IMR-90 (cell line): Measurements from ENCODE around the gene SIAH1. TPM values are rescaled to one million over a fixed set of nuclear protein-coding genes. Genes with fewer than 3 reads are reported as not detected.

Experiments used
- ATAC-seq: fragments of 200-7000 bp; cut with Tn5 transposase; 2 replicates; pipeline ENCODE4 v1.9.1; 2020; ENCODE audit warnings: low read depth, mild to moderate bottlenecking, moderate library complexity
- BruUV-seq: library from RNA; stranded (reverse); fragments of 400-500 nt; replicated peaks from 2 replicates; lab custom pipeline; 2021; lab: Mats Ljungman, UMichigan
- CTCF ChIA-PET: fragments of 300-600 bp; formaldehyde crosslinking; extraction: SDS; loops from one replicate; lab custom pipeline; 2021; ENCODE audit warnings: antibody characterized with exemption; lab: Yijun Ruan, JAX
- POLR2A ChIA-PET: fragments of 300-600 bp; sonication (Branson Sonifier 250); formaldehyde crosslinking; loops from one replicate; lab custom pipeline; 2022; ENCODE audit warnings: antibody characterized with exemption; ENCODE audit not compliant: unreplicated experiment; lab: Charles Lee
- DNase-seq: peaks from one replicate; pipeline ENCODE4 v3.0.0; 2013
- H2AFZ ChIP-seq: replicated peaks from 2 replicates; pipeline ENCODE3; 2013; ENCODE audit warnings: low read length, mild to moderate bottlenecking; ENCODE audit not compliant: poor library complexity
- H2AK5ac ChIP-seq: 2 replicates; pipeline ENCODE4 v1.6.1; 2013; ENCODE audit warnings: low read depth, low read length, inconsistent platforms
- H2AK9ac ChIP-seq: replicated peaks from 2 replicates; pipeline ENCODE3; 2013; ENCODE audit warnings: mild to moderate bottlenecking, low read depth, low read length, moderate library complexity; ENCODE audit not compliant: poor library complexity
- H2BK120ac ChIP-seq: 2 replicates; pipeline ENCODE4 v1.6.1; 2013; ENCODE audit warnings: low read depth, low read length, inconsistent platforms
- H2BK15ac ChIP-seq: 3 replicates; pipeline ENCODE4 v1.6.1; 2013; ENCODE audit warnings: low read depth, low read length, inconsistent platforms
- H2BK20ac ChIP-seq: 2 replicates; pipeline ENCODE4 v1.6.1; 2013; ENCODE audit warnings: low read depth, mild to moderate bottlenecking, inconsistent platforms, low read length, moderate library complexity
- H2BK5ac ChIP-seq: 2 replicates; pipeline ENCODE4 v1.6.1; 2013; ENCODE audit warnings: mild to moderate bottlenecking, low read depth, low read length, inconsistent platforms; ENCODE audit not compliant: poor library complexity, severe bottlenecking
- H3K14ac ChIP-seq: replicated peaks from 2 replicates; pipeline ENCODE4 v1.6.1; 2013; ENCODE audit warnings: low read depth, low read length, inconsistent platforms
- H3K18ac ChIP-seq: 2 replicates; pipeline ENCODE4 v1.6.1; 2013; ENCODE audit warnings: low read depth, low read length, control low read depth
- H3K23ac ChIP-seq: 2 replicates; pipeline ENCODE4 v1.6.1; 2013; ENCODE audit warnings: low read depth, low read length, inconsistent platforms
- H3K27ac ChIP-seq: 2 replicates; pipeline ENCODE4 v1.5.1; 2013; ENCODE audit warnings: mild to moderate bottlenecking, control low read depth, low read length; ENCODE audit not compliant: insufficient read depth
- H3K27me3 ChIP-seq: 2 replicates; pipeline ENCODE4 v1.6.1; 2013; ENCODE audit warnings: low read length; ENCODE audit not compliant: control insufficient read depth, insufficient read depth
- H3K36me3 ChIP-seq: 2 replicates; pipeline ENCODE4 v1.6.1; 2013; ENCODE audit warnings: low read length, mixed read lengths; ENCODE audit not compliant: control insufficient read depth, insufficient read depth
- H3K4ac ChIP-seq: 2 replicates; pipeline ENCODE4 v1.6.1; 2013; ENCODE audit warnings: low read depth, low read length, inconsistent platforms
- H3K4me1 ChIP-seq: 2 replicates; pipeline ENCODE4 v1.6.1; 2013; ENCODE audit warnings: low read length, mixed read lengths; ENCODE audit not compliant: control insufficient read depth, insufficient read depth
- H3K4me2 ChIP-seq: 2 replicates; pipeline ENCODE4 v1.6.1; 2013; ENCODE audit warnings: low read depth, mild to moderate bottlenecking, control low read depth, low read length, moderate library complexity
- H3K4me3 ChIP-seq: 2 replicates; pipeline ENCODE4 v1.5.1; 2013; ENCODE audit warnings: low read depth, mild to moderate bottlenecking, control low read depth, low read length, moderate library complexity; ENCODE audit not compliant: insufficient read depth
- H3K56ac ChIP-seq: 2 replicates; pipeline ENCODE4 v1.6.1; 2013; ENCODE audit warnings: low read length, inconsistent platforms; ENCODE audit not compliant: insufficient read depth; ENCODE audit errors: extremely low read depth
- H3K79me1 ChIP-seq, 2 experiments: 2 replicates each; pipeline ENCODE4 v1.6.1; 2013; ENCODE audit warnings: low read length in 2 of 2, inconsistent platforms in 1 of 2, low read depth in 1 of 2
- H3K9ac ChIP-seq: 2 replicates; pipeline ENCODE4 v1.6.1; 2013; ENCODE audit warnings: low read depth, low read length, control low read depth
- H3K9me1 ChIP-seq: 2 replicates; pipeline ENCODE4 v1.6.1; 2013; ENCODE audit warnings: low read length, inconsistent platforms; ENCODE audit not compliant: insufficient read depth
- H3K9me3 ChIP-seq: 2 replicates; pipeline ENCODE4 v1.6.1; 2013; ENCODE audit warnings: low read length; ENCODE audit not compliant: control insufficient read depth, insufficient read depth
- H4K20me1 ChIP-seq: 2 replicates; pipeline ENCODE4 v1.6.1; 2013; ENCODE audit warnings: low read length, inconsistent platforms; ENCODE audit not compliant: insufficient read depth
- H4K5ac ChIP-seq: 2 replicates; pipeline ENCODE4 v1.6.1; 2013; ENCODE audit warnings: mild to moderate bottlenecking, low read depth, low read length, control low read depth
- H4K8ac ChIP-seq, 2 experiments: 2 replicates each; pipeline ENCODE4 v1.6.1; 2013; ENCODE audit warnings: low read depth in 2 of 2, low read length in 2 of 2, control low read depth in 1 of 2, inconsistent platforms in 1 of 2
- H4K91ac ChIP-seq: 2 replicates; pipeline ENCODE4 v1.6.1; 2013; ENCODE audit warnings: low read depth, low read length, inconsistent platforms; ENCODE audit not compliant: insufficient read depth
- CTCF ChIP-seq: conservative IDR thresholded peaks from 2 replicates; pipeline ENCODE4 v1.5.1; 2012; ENCODE audit warnings: mild to moderate bottlenecking, low read depth, low read length, improper control_type of control experiment
- ELK1 ChIP-seq: fragments of 150-350 bp; IDR thresholded peaks from 2 replicates; pipeline ENCODE4 v1.6.1; 2016; ENCODE audit warnings: low read depth, mild to moderate bottlenecking, low read length, moderate library complexity, borderline replicate concordance
- MAFK ChIP-seq: IDR thresholded peaks from 2 replicates; pipeline ENCODE4 v1.6.1; 2012; ENCODE audit warnings: low read depth, low read length, improper control_type of control experiment
- MAZ ChIP-seq: IDR thresholded peaks from 2 replicates; pipeline ENCODE4 v1.6.1; 2012; ENCODE audit warnings: low read depth, mild to moderate bottlenecking, low read length, improper control_type of control experiment, moderate library complexity, borderline replicate concordance
- MXI1 ChIP-seq: IDR thresholded peaks from 2 replicates; pipeline ENCODE4 v1.6.1; 2012; ENCODE audit warnings: low read depth, mild to moderate bottlenecking, low read length, moderate library complexity, borderline replicate concordance
- RAD21 ChIP-seq: IDR thresholded peaks from 2 replicates; pipeline ENCODE4 v1.6.1; 2012; ENCODE audit warnings: low read length, improper control_type of control experiment
- RFX5 ChIP-seq: IDR thresholded peaks from 2 replicates; pipeline ENCODE4 v1.8.0; 2012; ENCODE audit warnings: low read depth, mild to moderate bottlenecking, low read length, moderate library complexity
- USF2 ChIP-seq: fragments of 150-350 bp; IDR thresholded peaks from 2 replicates; pipeline ENCODE4 v1.6.1; 2017; ENCODE audit warnings: mild to moderate bottlenecking, antibody characterized with exemption, low read length, low read depth
- dilution Hi-C: fragments of 300-500 bp; cut with HindIII; formaldehyde crosslinking; loops from one replicate; pipeline ENCODE4 v1.14.3; 2018; ENCODE audit warnings: low sequenced_read_pairs; ENCODE audit not compliant: unreplicated experiment
- in situ Hi-C: fragments of 300-500 bp; cut with MboI; formaldehyde crosslinking; loops from 3 replicates; pipeline ENCODE4 v1.14.3; 2019; ENCODE audit warnings: low sequenced_read_pairs, inconsistent platforms, mixed read lengths
- intact Hi-C: fragments of 100-400 bp; cut with micrococcal nuclease; formaldehyde crosslinking; loops from 2 replicates; pipeline ENCODE4 v1.10.0; 2022
- polyA plus RNA-seq, 3 experiments: library from polyadenylated mRNA; depleted of rRNA; stranded (reverse); fragments of >200 nt; gene quantifications; 2 replicates each; pipeline ENCODE4 v1.2.3, GENCODE V29; 2012; ENCODE audit warnings: low replicate concordance in 1 of 3
- total RNA-seq: library from RNA; depleted of rRNA; stranded (reverse); fragments of >200 nt; gene quantifications from 2 replicates; pipeline ENCODE4 v1.2.3, GENCODE V29; 2012

The SIAH1 gene
- total and polyA plus RNA-seq, 2 of the 4 experiments (the other 2 are of a cell fraction) = 10.3 to 17.7 TPM

GRCh38 chr16:48371393-48371780 lies 13.8 kb downstream of the SIAH1 start:
- H4K91ac ChIP-seq = no peak overlapping the region
- dilution Hi-C loops (no loop called here), in situ Hi-C loops (no loop called here), intact Hi-C loops (no loop called here)
- no peak overlapping the region for H3K4me3 ChIP-seq
- H2AFZ ChIP-seq = no peak overlapping the region
- ATAC-seq (no peak), DNase-seq (no peak)
- H3K4me2 ChIP-seq = no peak overlapping the region
- no peak overlapping the region for H2AK5ac ChIP-seq
- no peaks in the 10 kb centered on the region for H3K36me3 ChIP-seq
- no peak overlapping the region for H4K8ac ChIP-seq
- no peak overlapping the region for H3K18ac ChIP-seq
- no peak for TF ChIP-seq RFX5
- TF ChIP-seq MXI1 = no peak
- TF ChIP-seq RAD21 = no peak
- no peak for TF ChIP-seq MAZ
- no peak for TF ChIP-seq USF2
- no peak for TF ChIP-seq CTCF
- TF ChIP-seq MAFK = no peak
- no peak for TF ChIP-seq ELK1
- peaks cover 20% of the 10 kb centered on the region for H3K4me1 ChIP-seq
- no peak overlapping the region for H2BK20ac ChIP-seq
- H2AK9ac ChIP-seq = no peak overlapping the region
- no TSS peak for BruUV-seq
- ChIA-PET CTCF (interaction anchor here (0.6 to 1.7 kb wide), 3 partner anchors 12 to 754 kb away, joined by 3 to 11 read pairs (median 4); no protein-coding TSS in a partner anchor), POLR2A (no interaction called here)
- H3K14ac ChIP-seq = no peak overlapping the region
- H2BK15ac ChIP-seq = no peak overlapping the region
- H3K9me1 ChIP-seq = peaks cover 15% of the 10 kb centered on the region
- no peak overlapping the region for H2BK120ac ChIP-seq
- no peaks in the 10 kb centered on the region for H3K27me3 ChIP-seq
- no peak overlapping the region for H3K27ac ChIP-seq
- H3K56ac ChIP-seq = no peak overlapping the region
- no peak overlapping the region for H4K5ac ChIP-seq
- H3K9ac ChIP-seq = no peak overlapping the region
- no peaks in the 10 kb centered on the region for H3K9me3 ChIP-seq
- no peak overlapping the region for H3K23ac ChIP-seq
- H4K20me1 ChIP-seq = peaks cover 66% of the 10 kb centered on the region
- H3K79me1 ChIP-seq = peaks cover 14 to 69% of the 10 kb centered on the region in 2 experiments; a peak in 3 of 4 replicates
- no peak overlapping the region for H3K4ac ChIP-seq
- no peak overlapping the region for H2BK5ac ChIP-seq
